ENCODE results near the gene CACNA2D3.

CACNA2D3 gene

GRCh38 chr3:54719914-54720313 is 597.6 kb downstream of the CACNA2D3 start:
- Histone ChIP-seq H3K27me3 (ENCODE audit: insufficient read depth, low read length) (no peaks in the 10 kb centered on the region), H3K9me3 (ENCODE audit: insufficient read depth, low read depth, low read length) (no peaks in the 10 kb centered on the region), H3K4me1 (ENCODE audit: insufficient read depth, low read length) (no peaks in the 10 kb centered on the region), H3K9ac (ENCODE audit: low read depth, low read length) (no peak overlapping the region), H3K27ac (ENCODE audit: low read length) (no peak overlapping the region), H3K4me3 (ENCODE audit: low read length) (no peak overlapping the region), H3K36me3 (ENCODE audit: insufficient read depth, low read depth, low read length) (no peaks in the 10 kb centered on the region)

GRCh38 chr3:54720604-54721003 is 598.3 kb downstream of the CACNA2D3 start:
- no peak overlapping the region for H3K9ac ChIP-seq (ENCODE audit: low read depth, low read length)
- no peak overlapping the region for H3K4me3 ChIP-seq (ENCODE audit: low read length)
- H3K9me3 ChIP-seq (ENCODE audit: insufficient read depth, low read depth, low read length), result no peaks in the 10 kb centered on the region
- no peaks in the 10 kb centered on the region for H3K36me3 ChIP-seq (ENCODE audit: insufficient read depth, low read depth, low read length)
- H3K27me3 ChIP-seq (ENCODE audit: insufficient read depth, low read length), result no peaks in the 10 kb centered on the region
- no peaks in the 10 kb centered on the region for H3K4me1 ChIP-seq (ENCODE audit: insufficient read depth, low read length)
- H3K27ac ChIP-seq (ENCODE audit: low read length), result no peak overlapping the region

- Histone ChIP-seq H3K9me3 (ENCODE audit: insufficient read depth, low read depth, low read length) (peaks cover 12% of the 10 kb centered on the region; the same call in 1 of the 2 replicates), H3K27ac (ENCODE audit: low read length) (no peak overlapping the region), H3K9ac (ENCODE audit: low read depth, low read length) (no peak overlapping the region), H3K4me3 (ENCODE audit: low read length) (no peak overlapping the region), H3K36me3 (ENCODE audit: insufficient read depth, low read depth, low read length) (no peaks in the 10 kb centered on the region), H3K4me1 (ENCODE audit: insufficient read depth, low read length) (peaks cover 8% of the 10 kb centered on the region; the same call in 1 of the 2 replicates), H3K27me3 (ENCODE audit: insufficient read depth, low read length) (no peaks in the 10 kb centered on the region)
Measured at GRCh38 chr3:54731732-54732445, 609.5 kb downstream of the CACNA2D3 start.

- Histone ChIP-seq H3K4me3 (ENCODE audit: low read length) (no peak overlapping the region), H3K9ac (ENCODE audit: low read depth, low read length) (no peak overlapping the region), H3K27me3 (ENCODE audit: insufficient read depth, low read length) (no peaks in the 10 kb centered on the region), H3K4me1 (ENCODE audit: insufficient read depth, low read length) (peaks cover 8% of the 10 kb centered on the region; the same call in 1 of the 2 replicates), H3K9me3 (ENCODE audit: insufficient read depth, low read depth, low read length) (peaks cover 3% of the 10 kb centered on the region; the same call in 1 of the 2 replicates), H3K36me3 (ENCODE audit: insufficient read depth, low read depth, low read length) (no peaks in the 10 kb centered on the region), H3K27ac (ENCODE audit: low read length) (no peak overlapping the region)
Measured at GRCh38 chr3:54733106-54734006, 611.0 kb downstream of the CACNA2D3 start.

- no peaks in the 10 kb centered on the region for H3K27me3 ChIP-seq (ENCODE audit: insufficient read depth, low read length)
- H3K4me3 ChIP-seq (ENCODE audit: low read length), result no peak overlapping the region
- no peaks in the 10 kb centered on the region for H3K9me3 ChIP-seq (ENCODE audit: insufficient read depth, low read depth, low read length)
- H3K4me1 ChIP-seq (ENCODE audit: insufficient read depth, low read length), result peaks cover 8% of the 10 kb centered on the region; the same call in 1 of the 2 replicates
- no peaks in the 10 kb centered on the region for H3K36me3 ChIP-seq (ENCODE audit: insufficient read depth, low read depth, low read length)
- no peak overlapping the region for H3K9ac ChIP-seq (ENCODE audit: low read depth, low read length)
- no peak overlapping the region for H3K27ac ChIP-seq (ENCODE audit: low read length)
Measured at GRCh38 chr3:54736459-54736858, 614.1 kb downstream of the CACNA2D3 start.

- Histone ChIP-seq H3K36me3 (ENCODE audit: insufficient read depth, low read depth, low read length) (no peaks in the 10 kb centered on the region), H3K27me3 (ENCODE audit: insufficient read depth, low read length) (no peaks in the 10 kb centered on the region), H3K9me3 (ENCODE audit: insufficient read depth, low read depth, low read length) (no peaks in the 10 kb centered on the region), H3K9ac (ENCODE audit: low read depth, low read length) (no peak overlapping the region), H3K4me3 (ENCODE audit: low read length) (no peak overlapping the region), H3K4me1 (ENCODE audit: insufficient read depth, low read length) (no peaks in the 10 kb centered on the region), H3K27ac (ENCODE audit: low read length) (no peak overlapping the region)
Measured at GRCh38 chr3:54743755-54744154, 621.4 kb downstream of the CACNA2D3 start.

GRCh38 chr3:54744291-54744690 is 621.9 kb downstream of the CACNA2D3 start:
- no peak overlapping the region for H3K4me3 ChIP-seq (ENCODE audit: low read length)
- H3K9me3 ChIP-seq (ENCODE audit: insufficient read depth, low read depth, low read length), result no peaks in the 10 kb centered on the region
- no peaks in the 10 kb centered on the region for H3K36me3 ChIP-seq (ENCODE audit: insufficient read depth, low read depth, low read length)
- no peak overlapping the region for H3K9ac ChIP-seq (ENCODE audit: low read depth, low read length)
- no peaks in the 10 kb centered on the region for H3K4me1 ChIP-seq (ENCODE audit: insufficient read depth, low read length)
- no peaks in the 10 kb centered on the region for H3K27me3 ChIP-seq (ENCODE audit: insufficient read depth, low read length)
- no peak overlapping the region for H3K27ac ChIP-seq (ENCODE audit: low read length)

- H3K27ac ChIP-seq (ENCODE audit: low read length), result no peak overlapping the region
- H3K9ac ChIP-seq (ENCODE audit: low read depth, low read length), result no peak overlapping the region
- H3K4me3 ChIP-seq (ENCODE audit: low read length), result no peak overlapping the region
- no peaks in the 10 kb centered on the region for H3K4me1 ChIP-seq (ENCODE audit: insufficient read depth, low read length)
- H3K36me3 ChIP-seq (ENCODE audit: insufficient read depth, low read depth, low read length), result no peaks in the 10 kb centered on the region
- H3K27me3 ChIP-seq (ENCODE audit: insufficient read depth, low read length), result no peaks in the 10 kb centered on the region
- no peaks in the 10 kb centered on the region for H3K9me3 ChIP-seq (ENCODE audit: insufficient read depth, low read depth, low read length)
Measured at GRCh38 chr3:54745843-54746242, 623.5 kb downstream of the CACNA2D3 start.

- no peak overlapping the region for H3K4me3 ChIP-seq (ENCODE audit: low read length)
- no peak overlapping the region for H3K27ac ChIP-seq (ENCODE audit: low read length)
- no peaks in the 10 kb centered on the region for H3K9me3 ChIP-seq (ENCODE audit: insufficient read depth, low read depth, low read length)
- H3K4me1 ChIP-seq (ENCODE audit: insufficient read depth, low read length), result no peaks in the 10 kb centered on the region
- no peaks in the 10 kb centered on the region for H3K27me3 ChIP-seq (ENCODE audit: insufficient read depth, low read length)
- no peaks in the 10 kb centered on the region for H3K36me3 ChIP-seq (ENCODE audit: insufficient read depth, low read depth, low read length)
- H3K9ac ChIP-seq (ENCODE audit: low read depth, low read length), result no peak overlapping the region
Measured at GRCh38 chr3:54746722-54747121, 624.4 kb downstream of the CACNA2D3 start.

- Histone ChIP-seq H3K9ac (ENCODE audit: low read depth, low read length) (no peak overlapping the region), H3K27ac (ENCODE audit: low read length) (no peak overlapping the region), H3K27me3 (ENCODE audit: insufficient read depth, low read length) (no peaks in the 10 kb centered on the region)
Measured at GRCh38 chr3:54755756-54756155, 633.4 kb downstream of the CACNA2D3 start.

GRCh38 chr3:54756330-54756731 is 634.0 kb downstream of the CACNA2D3 start:
- no peak overlapping the region for H3K9ac ChIP-seq (ENCODE audit: low read depth, low read length)
- H3K27ac ChIP-seq (ENCODE audit: low read length), result no peak overlapping the region
- H3K27me3 ChIP-seq (ENCODE audit: insufficient read depth, low read length), result no peaks in the 10 kb centered on the region
- H3K4me1 ChIP-seq (ENCODE audit: insufficient read depth, low read length), result no peaks in the 10 kb centered on the region
- no peaks in the 10 kb centered on the region for H3K36me3 ChIP-seq (ENCODE audit: insufficient read depth, low read depth, low read length)
- no peak overlapping the region for H3K4me3 ChIP-seq (ENCODE audit: low read length)
- no peaks in the 10 kb centered on the region for H3K9me3 ChIP-seq (ENCODE audit: insufficient read depth, low read depth, low read length)

More at GRCh38 chr3:54755756-54756155, 633.4 kb downstream of the CACNA2D3 start:
- Histone ChIP-seq H3K4me3 (ENCODE audit: low read length) (no peak overlapping the region), H3K9me3 (ENCODE audit: insufficient read depth, low read depth, low read length) (no peaks in the 10 kb centered on the region), H3K4me1 (ENCODE audit: insufficient read depth, low read length) (no peaks in the 10 kb centered on the region), H3K36me3 (ENCODE audit: insufficient read depth, low read depth, low read length) (no peaks in the 10 kb centered on the region)

GRCh38 chr3:54758461-54758860 is 636.1 kb downstream of the CACNA2D3 start:
- Histone ChIP-seq H3K9ac (ENCODE audit: low read depth, low read length) (no peak overlapping the region), H3K4me1 (ENCODE audit: insufficient read depth, low read length) (no peaks in the 10 kb centered on the region), H3K9me3 (ENCODE audit: insufficient read depth, low read depth, low read length) (no peaks in the 10 kb centered on the region), H3K4me3 (ENCODE audit: low read length) (no peak overlapping the region), H3K27ac (ENCODE audit: low read length) (no peak overlapping the region), H3K27me3 (ENCODE audit: insufficient read depth, low read length) (no peaks in the 10 kb centered on the region), H3K36me3 (ENCODE audit: insufficient read depth, low read depth, low read length) (no peaks in the 10 kb centered on the region)

Data from iPS-20b (cell line).